Endothelial cell of umbilical vein (primary cell): ENCODE data around the gene STK10. TPM values are rescaled to one million over a fixed set of nuclear protein-coding genes. Genes with fewer than 3 reads are reported as not detected.

Experiments used
- BruUV-seq: library from RNA; stranded (reverse); fragments of 400-500 nt; replicated peaks from 2 replicates; lab custom pipeline; 2021; lab: Mats Ljungman, UMichigan
- CTCF ChIA-PET: fragments of 300-600, 350-600 bp; sonication (Branson Sonifier 250); formaldehyde crosslinking; loops from one replicate; lab custom pipeline; 2021; ENCODE audit warnings: antibody characterized with exemption, inconsistent platforms; lab: Charles Lee
- POLR2A ChIA-PET: fragments of 300-600, 350-600 bp; sonication (Branson Sonifier 250); formaldehyde crosslinking; loops from one replicate; lab custom pipeline; 2021; ENCODE audit warnings: antibody characterized with exemption, inconsistent platforms; lab: Charles Lee
- DNase-seq: peaks from one replicate; pipeline ENCODE4 v3.0.0-alpha.2; 2011; ENCODE audit warnings: low read depth, low spot score
- FAIRE-seq: peaks from 2 replicates; lab custom pipeline; 2011; peaks lifted over from hg19 to GRCh38; lab: Jason Lieb, UNC
- H2AFZ ChIP-seq: 2 replicates; pipeline ENCODE4 v1.6.0; 2012; ENCODE audit warnings: low read depth, low read length, control low read depth, inconsistent platforms
- H3K27ac ChIP-seq: 2 replicates; pipeline ENCODE4 v1.5.1; 2011; ENCODE audit warnings: low read depth, mild to moderate bottlenecking, control low read depth, low read length, moderate library complexity; ENCODE audit not compliant: insufficient read depth
- H3K27me3 ChIP-seq, 2 experiments: 2 replicates each; pipeline versions ENCODE4 v1.6.0 to v1.6.1; 2011; ENCODE audit warnings: low read length in 2 of 2, mixed read lengths in 1 of 2; ENCODE audit not compliant: control insufficient read depth in 2 of 2, insufficient read depth in 2 of 2
- H3K36me3 ChIP-seq, 2 experiments: 2 replicates in 1 of 2; 3 replicates in 1 of 2; pipeline ENCODE4 v1.5.1; 2011; ENCODE audit warnings: low read length in 2 of 2, mild to moderate bottlenecking in 1 of 2, moderate library complexity in 1 of 2; ENCODE audit not compliant: control insufficient read depth in 2 of 2, insufficient read depth in 2 of 2; ENCODE audit errors: extremely low read depth in 1 of 2
- H3K4me1 ChIP-seq: 3 replicates; pipeline ENCODE4 v1.5.1; 2011; ENCODE audit warnings: mild to moderate bottlenecking, low read length; ENCODE audit not compliant: control insufficient read depth, insufficient read depth; ENCODE audit errors: extremely low read depth
- H3K4me2 ChIP-seq: 2 replicates; pipeline ENCODE4 v1.6.1; 2011; ENCODE audit warnings: low read length, control low read depth, mixed read lengths; ENCODE audit not compliant: insufficient read depth
- H3K4me3 ChIP-seq, 3 experiments: fragments of 200-600 bp in 1 of 3; sonication (generic), shearing (Covaris generic) in 1 of 3; replicated peaks in 1 of 3; 2 replicates each; pipeline ENCODE4 v1.5.1; 2011 to 2016; ENCODE audit warnings: control low read depth in 3 of 3, low read length in 3 of 3, mild to moderate bottlenecking in 2 of 3, inconsistent platforms in 1 of 3, low read depth in 1 of 3, moderate library complexity in 1 of 3; ENCODE audit not compliant: insufficient read depth in 1 of 3
- H3K79me2 ChIP-seq: 2 replicates; pipeline ENCODE4 v1.6.0; 2012; ENCODE audit warnings: low read length, inconsistent platforms; ENCODE audit not compliant: control insufficient read depth, insufficient read depth
- H3K9ac ChIP-seq: replicated peaks from 2 replicates; pipeline ENCODE3; 2011; ENCODE audit warnings: low read length, control low read depth; ENCODE audit not compliant: insufficient read depth; ENCODE audit errors: extremely low read depth
- H3K9me1 ChIP-seq: replicated peaks from 3 replicates; pipeline ENCODE4 v1.6.0; 2011; ENCODE audit warnings: mild to moderate bottlenecking, low read length; ENCODE audit not compliant: control insufficient read depth, insufficient read depth; ENCODE audit errors: extremely low read depth
- H3K9me3 ChIP-seq: replicated peaks from 2 replicates; pipeline ENCODE4 v1.5.1; 2012; ENCODE audit warnings: low read length, inconsistent platforms; ENCODE audit not compliant: control insufficient read depth, insufficient read depth
- H4K20me1 ChIP-seq: replicated peaks from 2 replicates; pipeline ENCODE3; 2011; ENCODE audit warnings: mild to moderate bottlenecking, low read length; ENCODE audit not compliant: control insufficient read depth, insufficient read depth; ENCODE audit errors: extremely low read depth
- EZH2 ChIP-seq: IDR thresholded peaks from 2 replicates; pipeline ENCODE4 v1.6.1; 2012; ENCODE audit warnings: borderline replicate concordance, low read depth, mild to moderate bottlenecking, moderate library complexity, low read length, inconsistent platforms; ENCODE audit not compliant: severe bottlenecking
- FOS ChIP-seq: IDR thresholded peaks from 2 replicates; pipeline ENCODE4 v1.6.1; 2011; ENCODE audit warnings: mild to moderate bottlenecking, low read length, moderate library complexity, borderline replicate concordance; ENCODE audit not compliant: insufficient read depth
- GATA2 ChIP-seq: IDR thresholded peaks from 2 replicates; pipeline ENCODE4 v1.7.0; 2011; ENCODE audit warnings: low read depth, mild to moderate bottlenecking, moderate library complexity, mixed read lengths, low read length; ENCODE audit not compliant: insufficient read length, insufficient read depth
- JUN ChIP-seq: IDR thresholded peaks from 2 replicates; pipeline ENCODE4 v1.6.1; 2011; ENCODE audit warnings: borderline replicate concordance, low read depth; ENCODE audit not compliant: insufficient read length, insufficient read depth
- MYC ChIP-seq: IDR thresholded peaks from one replicate; pipeline ENCODE4 v1.6.1; 2011; ENCODE audit warnings: mild to moderate bottlenecking, low read depth, low read length
- POLR2A ChIP-seq: IDR thresholded peaks from 2 replicates; pipeline ENCODE4 v1.6.1; 2012; ENCODE audit warnings: low read depth, mild to moderate bottlenecking, control low read depth, low read length
- POLR2AphosphoS5 ChIP-seq: IDR thresholded peaks from 2 replicates; pipeline ENCODE4 v1.6.1; 2012; ENCODE audit warnings: low read depth, mild to moderate bottlenecking, control low read depth, low read length, moderate library complexity; ENCODE audit not compliant: insufficient read depth
- dilution Hi-C: fragments of 300-500 bp; cut with MboI; formaldehyde crosslinking; loops from one replicate; pipeline ENCODE4 v1.15.0; 2019; ENCODE audit warnings: low sequenced_read_pairs; ENCODE audit not compliant: extremely low pct_ligation_motif_present
- intact Hi-C: fragments of 100-400 bp; cut with micrococcal nuclease; formaldehyde crosslinking; loops from one replicate; pipeline ENCODE4 v1.10.0; 2022
- polyA plus RNA-seq, 4 experiments: library from polyadenylated mRNA; depleted of rRNA in 3 of 4; stranded (reverse) in 3 of 4; unstranded in 1 of 4; fragments of >200 nt; gene quantifications; 2 replicates each; pipeline versions ENCODE4 v1.2.1 to v1.2.3, GENCODE V29; 2011 to 2012; ENCODE audit warnings: missing spikeins in 1 of 4
- total RNA-seq: library from RNA; stranded (reverse); gene quantifications from 2 replicates; pipeline ENCODE4 v1.2.3, GENCODE V29; 2021
- TF ChIP-seq, protein P1 (sequence below), 2 donors: IDR thresholded peaks; 1 replicate in 1 of 2; 2 replicates in 1 of 2; pipeline ENCODE4 v1.5.1; 2011; ENCODE audit warnings: low read length in 2 of 2, mild to moderate bottlenecking in 2 of 2, moderate library complexity in 2 of 2, control low read depth in 1 of 2, inconsistent platforms in 1 of 2, low read depth in 1 of 2; ENCODE audit not compliant: insufficient read depth in 1 of 2; ENCODE audit errors: extremely low read depth in 1 of 2
- TF ChIP-seq, protein P2 (sequence below): IDR thresholded peaks from 2 replicates; pipeline ENCODE4 v1.6.1; 2011; ENCODE audit not compliant: insufficient read depth, insufficient read length

STK10 gene
- total and polyA plus RNA-seq, 2 donors (not counting 3 experiments of a cell fraction or from before 2014, with no cell fraction given), result 16.9 to 47.2 TPM

DNA sequence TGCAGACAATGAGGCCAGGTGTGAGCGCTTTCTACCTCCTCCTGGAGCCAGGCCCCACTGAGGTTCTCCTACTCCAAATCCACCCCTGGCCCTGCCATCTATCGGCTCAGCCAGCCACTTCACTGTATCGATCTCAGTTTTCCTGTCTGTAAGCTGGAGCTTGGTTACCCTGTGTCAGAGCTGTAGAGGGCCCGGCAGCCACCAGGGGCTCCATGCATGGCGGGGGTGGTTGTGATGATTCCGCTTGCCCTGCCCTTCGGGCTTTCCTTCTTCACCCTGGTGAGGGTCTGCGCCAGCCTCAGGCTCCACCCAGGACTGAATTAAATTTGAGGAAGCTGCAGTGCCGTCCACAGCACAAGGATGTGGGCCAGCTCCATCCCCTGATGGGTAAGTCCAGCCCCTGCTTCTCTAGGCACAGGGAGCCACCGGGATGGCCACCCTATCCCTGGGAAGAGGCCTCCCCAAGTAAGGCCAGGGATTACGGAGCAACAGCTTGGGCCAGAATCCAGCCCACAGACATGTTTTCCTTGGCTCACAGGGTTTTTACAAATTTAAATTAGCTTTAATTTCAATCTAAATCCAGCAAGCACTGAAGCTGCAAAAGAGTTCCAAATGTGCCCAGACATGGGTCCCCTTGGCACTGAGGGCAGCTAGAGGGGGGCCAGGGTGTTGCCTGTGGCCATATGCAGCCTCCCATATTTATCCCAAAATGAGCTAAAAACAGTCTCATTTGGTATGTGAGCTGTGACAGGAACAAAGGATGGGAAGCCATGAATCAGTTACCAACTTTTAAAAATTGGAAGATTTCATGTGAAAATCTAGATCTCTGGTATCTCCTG lies 92.4 kb downstream of the STK10 start:
- H3K4me2 ChIP-seq, result no peak overlapping the region
- ChIA-PET POLR2A (no interaction called here), CTCF (interaction anchor here (0.8 to 1.3 kb wide), 5 partner anchors 11 to 187 kb away, joined by 3 to 4 read pairs (median 3); no protein-coding TSS in a partner anchor)
- no peaks in the 10 kb centered on the region for H3K4me1 ChIP-seq
- H3K4me3 ChIP-seq, result no peak overlapping the region
- H3K79me2 ChIP-seq, result no peaks in the 10 kb centered on the region
- BruUV-seq, result no TSS peak
- H3K36me3 ChIP-seq, result peaks cover 0 to 12% of the 10 kb centered on the region in 2 experiments
- no peak for DNase-seq
- FAIRE-seq, result no peak
- dilution Hi-C loops (no loop called here), intact Hi-C loops (no loop called here)
- H3K27ac ChIP-seq, result no peak overlapping the region
- no peaks in the 10 kb centered on the region for H3K9me3 ChIP-seq
- no peaks in the 10 kb centered on the region for H3K27me3 ChIP-seq
- H2AFZ ChIP-seq, result no peak overlapping the region
- TF ChIP-seq GATA2, result no peak
- TF ChIP-seq POLR2AphosphoS5, result no peak
- TF ChIP-seq POLR2A, result no peak
- TF ChIP-seq FOS, result no peak
- TF ChIP-seq MYC, result no peak
- no peak for TF ChIP-seq JUN
- TF ChIP-seq, protein P1, sequence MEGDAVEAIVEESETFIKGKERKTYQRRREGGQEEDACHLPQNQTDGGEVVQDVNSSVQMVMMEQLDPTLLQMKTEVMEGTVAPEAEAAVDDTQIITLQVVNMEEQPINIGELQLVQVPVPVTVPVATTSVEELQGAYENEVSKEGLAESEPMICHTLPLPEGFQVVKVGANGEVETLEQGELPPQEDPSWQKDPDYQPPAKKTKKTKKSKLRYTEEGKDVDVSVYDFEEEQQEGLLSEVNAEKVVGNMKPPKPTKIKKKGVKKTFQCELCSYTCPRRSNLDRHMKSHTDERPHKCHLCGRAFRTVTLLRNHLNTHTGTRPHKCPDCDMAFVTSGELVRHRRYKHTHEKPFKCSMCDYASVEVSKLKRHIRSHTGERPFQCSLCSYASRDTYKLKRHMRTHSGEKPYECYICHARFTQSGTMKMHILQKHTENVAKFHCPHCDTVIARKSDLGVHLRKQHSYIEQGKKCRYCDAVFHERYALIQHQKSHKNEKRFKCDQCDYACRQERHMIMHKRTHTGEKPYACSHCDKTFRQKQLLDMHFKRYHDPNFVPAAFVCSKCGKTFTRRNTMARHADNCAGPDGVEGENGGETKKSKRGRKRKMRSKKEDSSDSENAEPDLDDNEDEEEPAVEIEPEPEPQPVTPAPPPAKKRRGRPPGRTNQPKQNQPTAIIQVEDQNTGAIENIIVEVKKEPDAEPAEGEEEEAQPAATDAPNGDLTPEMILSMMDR (IDR thresholded peaks at IDR 0.05; ENCODE audit: extremely low read depth in 1 of 2, insufficient read depth in 1 of 2, low read depth in 1 of 2, low read length in 2 of 2), result no peak
- TF ChIP-seq, protein P2, sequence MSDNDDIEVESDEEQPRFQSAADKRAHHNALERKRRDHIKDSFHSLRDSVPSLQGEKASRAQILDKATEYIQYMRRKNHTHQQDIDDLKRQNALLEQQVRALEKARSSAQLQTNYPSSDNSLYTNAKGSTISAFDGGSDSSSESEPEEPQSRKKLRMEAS, result no peak
- TF ChIP-seq EZH2, result no peak
- H3K9ac ChIP-seq, result no peak overlapping the region
- no peaks in the 10 kb centered on the region for H3K9me1 ChIP-seq
- no peaks in the 10 kb centered on the region for H4K20me1 ChIP-seq
